ENCODE data around the gene DIDO1.

Gene DIDO1

DNA sequence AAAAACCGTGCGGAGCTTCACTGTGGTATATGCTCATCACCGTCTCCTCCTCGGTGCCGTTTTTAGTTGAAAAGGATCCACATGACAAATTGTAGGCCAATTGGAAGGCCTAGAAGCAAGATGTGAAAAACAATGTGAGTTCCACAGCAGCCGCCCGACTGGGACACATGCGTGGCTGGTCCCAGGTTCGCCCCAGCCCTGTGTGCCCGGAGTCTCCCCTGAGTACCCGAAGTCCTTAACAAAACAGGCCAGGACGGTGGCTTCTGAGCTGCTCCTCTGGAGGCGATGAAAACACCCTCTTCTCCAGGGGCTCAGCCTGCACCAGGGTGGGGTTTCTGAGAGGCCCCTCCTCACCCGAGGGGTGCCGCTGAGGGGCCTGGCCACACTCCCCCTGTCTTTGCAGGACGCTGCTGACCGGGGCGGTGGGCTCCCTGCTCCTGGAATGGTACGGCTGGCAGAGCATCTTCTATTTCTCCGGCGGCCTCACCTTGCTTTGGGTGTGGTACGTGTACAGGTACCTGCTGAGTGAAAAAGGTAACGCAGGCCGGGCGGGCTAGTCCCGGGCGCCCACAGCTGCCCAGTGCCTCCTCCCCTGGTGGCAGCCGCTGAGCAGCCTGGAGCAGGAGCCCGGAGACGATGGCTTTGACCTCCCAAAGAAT is 36.0 kb upstream of the DIDO1 start:
- DNase-seq: no peak

DNA sequence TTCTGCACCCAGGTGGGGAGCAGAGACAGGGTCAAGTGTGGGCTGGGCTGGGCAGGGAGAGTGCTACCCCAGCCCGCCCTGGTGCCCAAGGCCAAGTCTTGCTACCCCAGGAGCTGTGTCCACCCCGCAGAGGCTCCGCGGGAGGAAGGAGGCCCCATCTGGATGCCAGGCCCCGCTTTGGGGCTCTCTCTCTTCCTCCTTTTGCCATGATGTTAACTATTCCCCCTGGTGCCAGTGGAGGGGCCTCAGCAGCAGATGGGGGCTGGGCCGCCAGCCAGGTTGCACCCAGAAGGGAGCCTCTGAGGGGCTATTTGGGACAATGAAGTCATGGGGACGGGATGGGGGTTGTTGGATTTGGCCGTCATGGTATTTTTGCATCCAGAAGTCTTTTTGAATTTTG is 35.5 kb upstream of the DIDO1 start:
- DNase-seq: no peak

- no peak for DNase-seq
Observed at GRCh38 chr20:62961310-62961783, 35.0 kb upstream of the DIDO1 start.

- peak; percentile 46 for DNase-seq
Observed at GRCh38 chr20:62960446-62961309, 34.4 kb upstream of the DIDO1 start.

DNA sequence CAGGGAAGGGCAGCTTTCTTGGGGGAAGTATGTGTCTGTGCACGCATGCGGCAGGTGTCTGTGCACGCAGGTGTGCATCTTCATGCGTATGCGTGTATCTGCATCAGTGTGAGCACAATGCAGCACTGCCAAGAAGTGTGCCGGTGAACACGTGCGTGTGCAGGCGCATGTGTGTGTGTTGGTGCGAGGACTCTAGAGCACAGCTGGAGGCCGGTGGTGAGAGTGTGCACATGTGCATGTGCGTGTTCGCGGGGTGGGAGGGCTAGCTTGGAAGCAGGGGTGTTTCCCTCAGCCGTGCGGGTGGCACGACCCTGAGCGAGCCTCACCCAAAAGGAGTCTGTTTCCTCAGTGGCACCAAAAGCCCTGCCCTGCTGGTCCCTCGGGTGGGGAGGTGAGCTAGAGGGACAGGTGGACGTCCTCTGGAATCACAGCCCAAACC is 33.7 kb upstream of the DIDO1 start:
- DNase-seq: no peak

DNA sequence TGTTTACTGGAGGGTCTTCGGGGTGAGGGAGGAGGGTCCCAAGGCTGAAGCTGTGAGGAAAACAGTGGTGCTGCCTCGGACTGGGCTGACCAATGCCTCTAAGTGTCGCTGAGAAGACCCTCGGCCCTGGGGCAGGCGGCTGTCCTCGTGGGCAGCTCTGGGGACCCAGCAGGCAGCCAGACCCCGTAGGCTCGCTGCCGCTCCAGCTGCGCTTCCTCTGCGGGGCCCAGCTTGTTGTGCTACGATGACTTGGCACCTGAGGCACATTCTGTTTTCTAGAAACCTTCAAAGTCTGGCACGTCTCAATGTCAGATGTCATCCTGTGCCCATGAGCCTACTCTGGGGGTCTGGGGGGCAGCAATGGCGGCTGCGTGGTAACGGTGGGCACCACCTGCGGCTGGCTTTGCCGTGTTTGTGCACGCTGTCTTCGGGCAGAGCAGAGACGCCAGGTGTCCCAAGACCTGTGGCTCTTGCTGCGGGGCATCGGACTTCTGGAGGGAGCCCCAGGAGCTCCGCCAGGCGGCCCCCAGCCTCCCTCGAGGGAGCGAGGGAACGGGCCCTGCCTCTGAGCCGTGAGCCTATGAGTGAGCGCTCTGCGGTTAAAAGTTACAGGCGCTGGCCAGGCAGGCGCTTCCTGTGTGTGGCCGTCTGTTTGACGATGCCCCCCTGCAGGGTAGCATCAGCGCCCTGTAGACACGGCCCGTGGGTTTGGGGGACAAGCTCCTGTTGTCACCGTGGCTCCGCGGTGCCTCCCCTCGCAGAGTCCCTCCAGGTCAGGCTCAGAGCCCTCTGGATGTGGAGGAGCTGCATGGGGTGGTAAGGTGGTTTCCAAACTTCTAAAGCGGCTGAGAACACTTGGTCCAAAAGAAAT is 33.0 kb upstream of the DIDO1 start:
- DNase-seq: no peak

- DNase-seq: no peak
Observed at GRCh38 chr20:62958388-62959100, 32.2 kb upstream of the DIDO1 start.

- DNase-seq: no peak
Observed at GRCh38 chr20:62957136-62958117, 31.1 kb upstream of the DIDO1 start.

DNA sequence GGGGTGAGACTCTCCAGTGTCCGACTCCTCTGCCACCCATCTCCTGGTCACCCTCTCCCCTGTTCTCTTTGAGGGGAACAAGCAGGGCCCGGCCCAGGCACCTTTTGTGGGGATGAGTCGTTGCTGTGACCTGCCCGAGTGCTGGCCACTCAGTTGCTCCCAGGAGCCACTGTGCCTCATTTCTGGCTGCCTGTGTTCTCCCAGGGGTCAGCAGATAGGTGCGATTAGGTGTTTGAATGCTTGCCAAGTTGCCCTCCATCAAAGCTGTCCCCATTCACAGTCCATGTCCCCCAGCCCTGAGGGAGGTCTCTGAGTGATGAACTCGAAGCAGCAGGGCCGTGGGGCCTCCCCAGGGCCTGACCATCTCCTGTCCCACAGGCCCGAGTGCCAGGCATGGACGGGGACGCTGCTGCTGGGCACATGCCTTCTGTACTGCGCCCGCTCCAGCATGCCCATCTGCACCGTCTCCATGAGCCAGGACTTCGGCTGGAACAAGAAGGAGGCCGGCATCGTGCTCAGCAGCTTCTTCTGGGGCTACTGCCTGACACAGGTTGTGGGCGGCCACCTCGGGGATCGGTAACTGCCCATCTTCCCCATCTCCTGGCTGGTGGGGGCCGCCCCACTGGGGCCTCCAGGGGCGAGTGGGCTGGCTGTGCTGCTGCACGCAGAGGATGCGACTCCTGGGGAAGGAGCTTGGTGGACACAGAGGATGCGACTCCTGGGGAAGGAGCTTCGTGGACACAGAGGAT is 30.3 kb upstream of the DIDO1 start:
- no peak for DNase-seq

DNA sequence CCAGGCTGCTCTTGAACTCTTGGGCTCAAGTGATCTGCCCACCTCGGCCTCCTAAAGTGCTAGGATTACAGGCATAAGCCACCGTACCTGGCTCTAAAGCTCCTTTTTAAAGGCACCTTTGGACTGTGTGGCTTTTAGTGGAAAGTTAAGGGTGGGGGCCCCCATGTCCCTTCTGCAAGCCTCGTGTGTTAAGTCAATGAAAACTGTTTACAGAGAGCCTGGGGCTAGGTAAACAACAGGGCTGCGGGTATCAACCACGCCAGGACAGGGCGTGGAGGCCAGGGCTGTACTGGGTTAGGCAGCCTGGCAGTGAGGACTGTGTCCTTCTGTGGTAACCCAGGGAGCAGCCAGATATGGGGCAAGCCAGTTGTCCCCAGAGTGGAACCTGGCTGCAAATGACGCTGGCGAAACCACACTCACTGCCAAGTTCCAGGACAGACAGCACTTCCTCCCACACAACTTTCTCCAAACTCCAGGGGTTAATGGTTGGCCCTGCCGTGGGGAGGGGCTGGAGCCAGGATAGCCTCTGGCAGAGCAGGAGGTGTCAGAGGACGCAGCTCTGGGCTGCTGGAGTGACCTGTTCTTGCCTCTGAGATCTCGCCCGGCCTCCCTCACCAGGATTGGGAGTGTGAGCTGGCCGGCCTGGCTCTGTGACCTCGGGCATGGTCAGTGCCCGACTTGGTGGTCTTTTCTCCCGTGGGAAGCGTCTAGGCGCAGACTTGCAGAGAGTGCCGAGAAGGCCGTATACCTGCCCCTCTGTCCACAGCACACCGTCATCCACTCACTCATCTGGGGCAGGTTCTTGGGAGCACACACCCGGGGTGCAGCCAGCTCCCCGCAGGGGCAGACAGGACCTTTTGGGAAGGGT is 29.4 kb upstream of the DIDO1 start:
- no peak for DNase-seq

- peak; percentile 67 for DNase-seq
Observed at GRCh38 chr20:62953839-62954703, 27.8 kb upstream of the DIDO1 start.

GRCh38 chr20:62952968-62953838 is 26.9 kb upstream of the DIDO1 start:
- DNase-seq: no peak

GRCh38 chr20:62952373-62952967 is 26.2 kb upstream of the DIDO1 start, which contains the start of gene SLC17A9:
Gene SLC17A9 (plus strand): TSS chr20:62952709. CDS start chr20:62952831, 122 bp downstream.
- no peak for DNase-seq

DNA sequence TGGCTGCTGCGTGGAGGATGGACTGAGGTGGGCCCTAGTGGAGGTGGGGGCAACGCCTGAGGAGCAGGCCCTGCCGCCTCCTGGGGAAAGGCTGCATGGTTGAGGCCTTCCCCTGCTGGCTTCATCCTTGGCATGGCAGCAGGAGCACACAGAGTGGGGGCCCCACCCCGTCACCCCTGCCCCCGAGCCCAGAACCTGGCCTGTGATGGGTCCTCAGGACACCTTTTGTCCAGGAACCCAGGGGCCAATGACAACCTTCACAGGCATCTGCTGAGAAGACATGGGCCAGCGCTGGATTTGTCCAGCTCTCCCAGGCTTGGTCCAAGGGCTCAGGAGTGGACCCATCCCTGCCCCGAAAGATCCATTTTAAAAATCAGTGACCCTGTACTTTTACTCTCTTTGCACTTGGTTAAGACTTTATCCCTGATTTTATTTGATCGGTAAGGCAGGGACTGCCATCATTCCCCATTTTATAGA is 25.6 kb upstream of the DIDO1 start:
- no peak for DNase-seq

DNA sequence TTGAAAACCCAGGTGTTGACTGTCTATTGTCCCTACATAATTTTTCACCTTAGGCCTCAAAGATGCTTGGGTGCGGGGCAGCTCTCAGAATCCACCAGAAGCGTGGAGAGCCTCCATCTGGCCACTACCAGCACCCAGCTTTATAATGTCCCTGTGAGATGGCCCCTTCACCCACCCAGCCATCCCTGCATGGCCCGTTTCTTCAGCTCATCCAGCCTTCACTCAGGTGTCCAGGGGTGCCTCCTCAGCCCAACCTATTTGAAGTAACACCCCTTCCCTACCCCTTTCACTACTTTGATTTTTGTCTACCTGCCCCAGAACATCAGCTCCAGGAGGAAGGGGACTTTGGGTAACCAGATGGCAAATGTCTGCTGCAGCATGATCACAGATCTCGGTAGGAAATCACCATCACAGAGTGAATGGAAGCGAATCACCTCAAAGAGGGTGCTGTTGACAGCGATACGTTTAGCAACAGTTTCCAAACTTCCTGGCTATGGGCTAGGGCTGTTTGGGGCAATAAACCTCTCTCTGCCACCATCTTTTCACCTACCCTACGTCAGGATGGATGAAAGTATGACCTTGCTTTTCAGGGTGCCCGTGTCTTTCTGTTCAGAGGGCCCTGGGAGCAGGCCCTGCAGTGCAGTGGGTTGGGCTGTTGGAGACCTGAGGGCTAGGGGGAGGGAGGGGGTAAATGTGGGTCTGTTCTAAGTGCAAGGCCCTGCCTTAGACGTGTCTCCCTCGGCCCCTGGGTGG is 25.0 kb upstream of the DIDO1 start:
- no peak for DNase-seq

GRCh38 chr20:62950741-62951140 is 24.4 kb upstream of the DIDO1 start:
- DNase-seq: no peak
